K562 (cell line): Measurements from ENCODE around the gene ARHGAP26. TPM values are rescaled to one million over a fixed set of nuclear protein-coding genes. Genes with fewer than 3 reads are reported as not detected.

Source experiments
- ARNT ChIP-seq, 2 experiments: fragments of 450-650 bp; IDR thresholded peaks; 2 replicates each; pipeline ENCODE4 v1.6.1; 2016; ENCODE audit warnings: mild to moderate bottlenecking in 1 of 2
- ATF3 ChIP-seq, 2 experiments: fragments of 450-650 bp in 1 of 2; sonication (generic) in 1 of 2; formaldehyde crosslinking in 1 of 2; IDR thresholded peaks in 1 of 2; conservative IDR thresholded peaks in 1 of 2; 2 replicates each; pipeline versions ENCODE4 v1.6.1 to v1.8.1; 2016 to 2023; ENCODE audit warnings: mild to moderate bottlenecking in 2 of 2, moderate library complexity in 2 of 2, inconsistent platforms in 1 of 2, missing genetic modification reagents in 1 of 2
- BCL6 ChIP-seq: fragments of 250-450 bp; sonication (Bioruptor Pico); IDR thresholded peaks from 2 replicates; pipeline ENCODE4 v1.4.0; 2020
- CEBPG ChIP-seq, 3 experiments: fragments of 200-800 bp in 1 of 3; sonication (Bioruptor generic) in 1 of 3; sonication (generic) in 1 of 3; formaldehyde crosslinking in 1 of 3; IDR thresholded peaks in 2 of 3; conservative IDR thresholded peaks in 1 of 3; 2 replicates each; pipeline versions ENCODE4 v1.6.1 to v1.8.0; 2016 to 2022; ENCODE audit warnings: missing compliant biosample characterization in 2 of 3, missing genetic modification characterization in 2 of 3, mild to moderate bottlenecking in 1 of 3, missing genetic modification reagents in 1 of 3
- CHD2 ChIP-seq: IDR thresholded peaks from 2 replicates; pipeline ENCODE4 v1.6.1; 2011; ENCODE audit warnings: low read depth, low read length
- CHD4 ChIP-seq: fragments of 200-600 bp; sonication (generic); IDR thresholded peaks from 3 replicates; pipeline ENCODE4 v1.6.1; 2012; ENCODE audit warnings: low read depth, mild to moderate bottlenecking, mixed read lengths, low read length, inconsistent platforms; ENCODE audit not compliant: insufficient read depth, insufficient replicate concordance, poor library complexity, severe bottlenecking
- CREBBP ChIP-seq: IDR thresholded peaks from one replicate; pipeline ENCODE4 v1.6.1; 2012; ENCODE audit warnings: low read depth, mild to moderate bottlenecking, control low read depth, inconsistent platforms, low read length
- DNMT1 ChIP-seq: fragments of 450-650 bp; IDR thresholded peaks from 2 replicates; pipeline ENCODE4 v1.6.1; 2016; ENCODE audit warnings: antibody characterized with exemption, mild to moderate bottlenecking
- ETV6 ChIP-seq, 3 experiments: fragments of 150-350 bp in 1 of 3; sonication (generic) in 1 of 3; formaldehyde crosslinking in 1 of 3; IDR thresholded peaks; 2 replicates each; pipeline versions ENCODE4 v1.6.1 to v1.8.0; 2014 to 2022; ENCODE audit warnings: borderline replicate concordance in 2 of 3, low read depth in 2 of 3, antibody characterized with exemption in 1 of 3, low read length in 1 of 3, mild to moderate bottlenecking in 1 of 3, missing genetic modification reagents in 1 of 3
- KHSRP ChIP-seq: fragments of 450-650 bp; IDR thresholded peaks from 2 replicates; pipeline ENCODE4 v1.6.1; 2017
- KLF1 ChIP-seq: fragments of 450-650 bp; IDR thresholded peaks from 2 replicates; pipeline ENCODE4 v1.6.1; 2016; ENCODE audit warnings: missing genetic modification characterization, missing compliant biosample characterization
- NR2C2 ChIP-seq, 2 experiments: fragments of 200-800 bp in 1 of 2; sonication (Bioruptor generic) in 1 of 2; sonication (generic) in 1 of 2; formaldehyde crosslinking in 1 of 2; IDR thresholded peaks; 2 replicates each; pipeline versions ENCODE4 v1.6.1 to v1.8.0; 2016 to 2022; ENCODE audit warnings: mild to moderate bottlenecking in 1 of 2, missing compliant biosample characterization in 1 of 2, missing genetic modification characterization in 1 of 2, missing genetic modification reagents in 1 of 2
- RB1 ChIP-seq: fragments of 450-650 bp; IDR thresholded peaks from 2 replicates; pipeline ENCODE4 v1.6.1; 2017; ENCODE audit warnings: low read depth, mild to moderate bottlenecking
- RBM15 ChIP-seq: fragments of 200-400 bp; formaldehyde crosslinking; IDR thresholded peaks from 2 replicates; pipeline ENCODE4 v1.6.1; 2018; ENCODE audit warnings: mild to moderate bottlenecking, low read length, moderate library complexity; ENCODE audit not compliant: insufficient read depth
- RBM39 ChIP-seq: fragments of 200-400 bp; formaldehyde crosslinking; optimal IDR thresholded peaks from 2 replicates; pipeline ENCODE3; 2018; ENCODE audit warnings: low read depth, low read length
- RUNX1 ChIP-seq: sonication (generic); IDR thresholded peaks from 2 replicates; pipeline ENCODE4 v1.6.1; 2016; ENCODE audit warnings: antibody characterized with exemption, low read depth
- STAT6 ChIP-seq: sonication (generic); formaldehyde crosslinking; IDR thresholded peaks from 2 replicates; pipeline ENCODE4 v1.8.1; 2023; ENCODE audit warnings: mild to moderate bottlenecking, missing genetic modification reagents
- TRIM24 ChIP-seq, 2 experiments: fragments of 450-650 bp; IDR thresholded peaks; 2 replicates each; pipeline ENCODE4 v1.6.1; 2016
- ZFP36 ChIP-seq: fragments of 150-350 bp; IDR thresholded peaks from 2 replicates; pipeline ENCODE4 v1.6.1; 2018; ENCODE audit warnings: low read length, low read depth; ENCODE audit not compliant: partially characterized antibody
- ZNF140 ChIP-seq: fragments of 250-450 bp; sonication (Bioruptor Pico); IDR thresholded peaks from 2 replicates; pipeline ENCODE4 v1.8.0; 2021; ENCODE audit warnings: moderate library complexity, mild to moderate bottlenecking, inconsistent platforms
- ZNF24 ChIP-seq: fragments of 450-650 bp; IDR thresholded peaks from 2 replicates; pipeline ENCODE4 v1.6.1; 2016
- ZNF449 ChIP-seq: fragments of 250-450 bp; sonication (Bioruptor Pico); IDR thresholded peaks from 2 replicates; pipeline ENCODE4 v1.8.0; 2022; ENCODE audit warnings: moderate library complexity, mild to moderate bottlenecking, inconsistent platforms
- polyA plus RNA-seq, 8 experiments: library from polyadenylated mRNA; depleted of rRNA in 4 of 8; stranded (reverse) in 5 of 8; unstranded in 3 of 8; fragments of >200 nt; fragmentation: Nextera tagmentation in 2 of 8; fragmentation: Illumina TruSeq in 1 of 8; extraction: Ambion mirVana in 2 of 8; extraction: Trizol in 1 of 8; gene quantifications; 2 replicates each; pipeline versions ENCODE4 v1.2.1 to v1.2.3, GENCODE V29; 2011 to 2014; ENCODE audit warnings: inconsistent platforms in 1 of 8, missing spikeins in 1 of 8
- total RNA-seq, 7 experiments: library from RNA; depleted of rRNA in 6 of 7; stranded (reverse); fragments of >200 nt in 6 of 7; fragmentation: Illumina TruSeq in 2 of 7; extraction: Trizol in 2 of 7; gene quantifications; 2 replicates each; pipeline versions ENCODE4 v1.2.1 to v1.2.3, GENCODE V29; 2011 to 2021; ENCODE audit warnings: low replicate concordance in 1 of 7

Gene ARHGAP26
- total and polyA plus RNA-seq, 9 of the 15 experiments (the other 6 are each of a cell fraction or from before 2014, with no cell fraction given), result 0.13 to 1.1 (median 0.55) TPM

GRCh38 chr5:143057580-143057999 lies 287.4 kb downstream of the ARHGAP26 start (continued):
- TF ChIP-seq BCL6 (0 out of 2 replicates have a peak, but pooled peaks have one; percentile 37), DNMT1 (no peak), CREBBP (no peak), ZNF140 (no peak), RB1 (no peak), ZFP36 (no peak), ETV6 (IDR thresholded peaks at IDR 0.05; ENCODE audit: borderline replicate concordance in 1 of 2, low read depth in 2 of 2, low read length in 1 of 2) (no peak), ETV6 (CRISPR knock-in tag; IDR thresholded peaks at IDR 0.05; ENCODE audit: borderline replicate concordance) (no peak), RBM39 (no peak), ARNT (IDR thresholded peaks at IDR 0.05) (no peak), CHD2 (no peak), ZNF24 (no peak), RUNX1 (no peak), ZNF449 (CRISPR knock-in tag) (no peak; the same call in 1 of the 2 replicates), KHSRP (no peak), CEBPG (CRISPR knock-in tag; IDR thresholded peaks at IDR 0.05) (peak; percentile 75), CEBPG (tag; conservative IDR thresholded peaks at IDR 0.05 in 1 of 2, IDR thresholded peaks at IDR 0.05 in 1 of 2) (peak; percentile 92 to 93), CHD4 (no peak), STAT6 (no peak), TRIM24 (IDR thresholded peaks at IDR 0.05) (peak; percentile 43 to 81; a peak in 2 of 4 replicates), NR2C2 (CRISPR knock-in tag; IDR thresholded peaks at IDR 0.05) (no peak), NR2C2 (tag; IDR thresholded peaks at IDR 0.05) (no peak), RBM15 (no peak), KLF1 (tag) (no peak), ATF3 (IDR thresholded peaks at IDR 0.05) (peak; percentile 48; the same call in 1 of the 2 replicates), ATF3 (CRISPR knock-in tag; conservative IDR thresholded peaks at IDR 0.05) (no peak)
